Measurements from ENCODE around the gene POTEE.
"Not testable (repeated sequence)": the region's sequence is repeated elsewhere in the genome, so short reads cannot be mapped to it uniquely, and the experiment has no call there.

Gene POTEE

DNA sequence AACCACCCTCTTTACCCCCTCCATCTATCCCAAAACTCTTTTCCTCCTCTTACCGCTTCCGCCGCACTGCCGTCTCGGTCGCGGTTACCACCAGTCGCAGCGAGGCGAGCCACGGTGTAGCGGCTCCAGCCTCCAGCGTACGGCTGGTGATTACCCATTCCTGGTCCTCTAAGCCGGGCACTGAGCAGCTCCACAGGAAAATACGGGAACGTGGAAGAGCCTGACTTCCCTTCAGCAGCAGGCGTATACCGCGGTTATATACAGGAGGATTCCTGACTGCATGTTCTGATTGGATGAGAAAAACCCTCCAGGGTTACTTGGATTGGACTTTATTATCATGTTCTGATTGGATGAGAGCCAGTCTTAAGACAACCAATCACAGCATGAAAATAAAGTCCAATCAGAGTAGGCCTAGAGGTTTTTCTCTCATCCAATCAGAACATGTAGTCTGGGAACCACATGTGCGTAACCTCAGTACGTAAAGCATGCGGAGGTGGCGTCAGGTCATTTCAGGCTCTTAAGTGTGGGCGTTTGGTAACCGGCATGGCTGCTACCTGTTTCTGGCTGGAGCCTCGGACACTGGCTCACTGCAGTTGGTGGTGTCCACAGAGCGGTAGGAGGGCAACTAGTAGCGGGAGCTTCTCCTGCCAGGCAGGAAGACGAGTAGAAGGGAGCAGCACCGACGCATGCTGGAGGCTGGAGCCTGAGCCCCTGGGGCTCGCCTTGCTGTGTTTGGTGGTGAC, at the start of gene POTEE:
TSS of gene POTEE (plus strand) at position 507 of the 743 bp plus-strand sequence. CDS start 8,867 bp downstream, outside the sequence.
- not testable (repeated sequence) for FAIRE-seq

- FAIRE-seq = not testable (repeated sequence)
These were observed 43.8 kb upstream of the POTEE start for GRCh38 chr2:131165562-131165961.

GRCh38 chr2:131168538-131168937, 40.8 kb upstream of the POTEE start:
- no peak for FAIRE-seq

GRCh38 chr2:131178050-131178449, 31.3 kb upstream of the POTEE start:
- FAIRE-seq = not testable (repeated sequence)

GRCh38 chr2:131178721-131179418, 30.5 kb upstream of the POTEE start:
- not testable (repeated sequence) for FAIRE-seq

- FAIRE-seq = not testable (repeated sequence)
These were observed 27.9 kb upstream of the POTEE start for GRCh38 chr2:131181451-131181850.

GRCh38 chr2:131193421-131193820, 15.9 kb upstream of the POTEE start:
- FAIRE-seq = not testable (repeated sequence)

GRCh38 chr2:131196186-131196585, 13.2 kb upstream of the POTEE start:
- FAIRE-seq = not testable (repeated sequence)

DNA sequence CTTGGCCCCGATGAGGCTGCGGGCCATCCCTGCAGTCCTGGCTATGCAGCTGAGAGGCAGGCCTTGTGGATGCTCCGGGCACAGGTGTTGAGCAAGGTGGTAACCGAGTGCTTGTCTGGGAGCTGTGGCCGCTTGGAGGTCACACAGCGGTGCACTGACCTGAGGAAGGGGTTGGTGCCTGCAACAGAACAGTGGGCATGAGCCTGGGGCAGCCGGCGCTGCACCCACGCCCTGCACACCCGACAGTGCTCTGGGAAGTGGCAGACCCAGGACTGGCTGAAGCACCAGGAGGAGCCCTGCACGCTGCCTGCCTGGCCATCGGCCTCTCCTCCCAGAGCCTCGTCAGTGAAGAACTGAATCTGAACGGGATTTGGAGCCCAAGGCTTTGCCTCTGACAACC, 8.2 kb upstream of the POTEE start:
- no peak for FAIRE-seq

DNA sequence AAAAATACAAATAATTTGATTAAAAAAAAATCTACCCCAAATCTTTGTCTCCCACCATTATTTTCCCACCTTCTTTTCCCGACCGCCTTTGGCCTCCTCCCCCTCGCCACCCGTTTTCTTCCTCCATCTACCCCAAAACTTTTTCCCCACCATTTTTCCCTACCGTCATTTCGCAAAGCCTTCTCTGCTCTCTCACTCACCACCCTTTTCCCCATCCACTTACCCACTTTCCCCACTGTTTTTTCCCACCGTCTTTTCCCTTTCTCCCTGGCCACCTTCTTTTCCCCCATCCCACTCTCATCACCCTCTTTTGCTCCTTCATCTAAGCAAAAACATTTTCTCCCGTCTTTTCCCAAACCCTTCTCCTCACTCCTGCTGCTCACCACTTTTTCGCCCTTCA, 1.5 kb upstream of the POTEE start:
- not testable (repeated sequence) for FAIRE-seq

DNA sequence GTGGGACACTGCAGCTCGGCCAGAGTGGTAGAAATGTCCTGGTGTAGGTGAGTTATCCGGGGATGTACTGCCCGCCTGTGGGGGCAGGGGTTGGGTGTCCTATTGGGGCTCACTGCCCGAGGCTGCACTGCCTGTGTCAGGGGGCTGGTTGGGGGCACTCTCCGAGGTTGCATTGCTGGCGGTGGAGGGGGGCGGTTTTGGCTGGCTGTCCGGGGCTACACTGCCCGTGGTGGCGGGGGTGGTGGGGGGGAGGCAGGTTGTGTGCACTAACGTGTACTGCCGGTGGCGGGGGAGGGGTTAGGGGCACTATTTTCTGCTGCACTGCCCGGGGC, 403 bp downstream of the POTEE start:
- not testable (repeated sequence) for FAIRE-seq

- not testable (repeated sequence) for FAIRE-seq
These were observed 1.3 kb downstream of the POTEE start for GRCh38 chr2:131210434-131211211.

DNA sequence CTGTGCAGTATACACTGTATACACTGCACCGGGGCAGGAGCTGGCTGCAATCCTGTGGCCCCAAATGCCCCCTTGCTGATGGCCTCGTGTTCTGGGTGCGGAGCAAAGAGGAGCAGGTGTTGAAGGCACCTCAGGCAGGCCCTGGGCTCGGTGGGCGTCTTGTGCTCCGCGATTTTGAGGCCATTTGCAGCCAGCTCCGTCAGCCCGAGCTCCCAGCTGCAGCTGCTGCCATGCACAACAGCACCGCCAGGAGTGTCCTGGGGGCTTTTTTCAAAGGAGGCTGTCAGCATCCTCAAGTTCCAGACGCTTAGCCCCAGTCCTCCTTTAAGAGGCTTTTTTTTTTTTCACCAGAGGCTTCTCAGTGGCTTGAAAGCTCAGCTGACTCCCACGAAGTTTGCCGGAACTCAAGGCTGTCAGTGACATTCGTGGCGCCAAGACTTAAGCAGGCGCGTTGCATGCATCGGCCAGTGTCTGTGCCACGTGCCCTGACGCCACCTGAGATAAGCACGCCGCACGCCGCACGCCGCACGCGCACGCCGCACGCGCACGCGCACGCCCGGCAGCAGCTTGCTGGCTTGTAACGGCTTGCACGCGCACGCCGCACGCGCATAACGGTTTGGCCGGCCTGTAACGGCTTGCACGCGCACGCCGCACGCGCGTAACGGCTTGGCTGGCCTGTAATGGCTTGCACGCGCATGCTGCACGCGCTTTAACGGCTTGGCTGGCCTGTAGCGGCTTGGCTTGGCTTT, 8.1 kb downstream of the POTEE start:
- FAIRE-seq = not testable (repeated sequence)

- not testable (repeated sequence) for FAIRE-seq
These were observed 26.5 kb downstream of the POTEE start for GRCh38 chr2:131235543-131236449.
